NK-92 (cell line): ENCODE measurements around the gene IRF4.
"Not testable (repeated sequence)": the region's sequence is repeated elsewhere in the genome, so short reads cannot be mapped to it uniquely, and the experiment has no call there.

Experiments used
- DNase-seq: peaks from one replicate; lab custom pipeline; 2025; ENCODE audit not compliant: unreplicated experiment; lab: John Stamatoyannopoulos, UW

IRF4 gene

GRCh38 chr6:415087-415486 lies 23.5 kb downstream of the IRF4 start:
- DNase-seq: no peak

- DNase-seq: no peak
Measured at GRCh38 chr6:421211-421610, 29.7 kb downstream of the IRF4 start.

GRCh38 chr6:422433-423054 lies 31.0 kb downstream of the IRF4 start:
- DNase-seq: no peak

- DNase-seq: no peak
Measured at GRCh38 chr6:423055-423798, 31.7 kb downstream of the IRF4 start.

GRCh38 chr6:423799-424345 lies 32.3 kb downstream of the IRF4 start:
- DNase-seq: no peak

GRCh38 chr6:424741-425417 lies 33.3 kb downstream of the IRF4 start:
- DNase-seq: no peak

- DNase-seq: not testable (repeated sequence)
Measured at GRCh38 chr6:425418-425788, 33.9 kb downstream of the IRF4 start.

- not testable (repeated sequence) for DNase-seq
Measured at GRCh38 chr6:426198-426738, 34.7 kb downstream of the IRF4 start.

GRCh38 chr6:428047-428603 lies 36.6 kb downstream of the IRF4 start:
- DNase-seq: no peak

GRCh38 chr6:429515-430121 lies 38.1 kb downstream of the IRF4 start:
- DNase-seq: no peak

- no peak for DNase-seq
Measured at GRCh38 chr6:431504-431903, 40.0 kb downstream of the IRF4 start.

- no peak for DNase-seq
Measured at GRCh38 chr6:431986-432385, 40.4 kb downstream of the IRF4 start.

- DNase-seq: no peak
Measured at GRCh38 chr6:434051-434705, 42.6 kb downstream of the IRF4 start.

GRCh38 chr6:435441-436307 lies 44.1 kb downstream of the IRF4 start:
- no peak for DNase-seq

- DNase-seq: no peak
Measured at GRCh38 chr6:436308-437036, 44.9 kb downstream of the IRF4 start.

- DNase-seq: no peak
Measured at GRCh38 chr6:437037-437392, 45.5 kb downstream of the IRF4 start.

GRCh38 chr6:438634-439170 lies 47.1 kb downstream of the IRF4 start:
- DNase-seq: no peak

- no peak for DNase-seq
Measured at GRCh38 chr6:439641-440167, 48.2 kb downstream of the IRF4 start.
